Forelimb muscle (tissue), 1 donor: Measurements from ENCODE around the gene SFTPB. TPM values are rescaled to one million over a fixed set of nuclear protein-coding genes. Genes with fewer than 3 reads are reported as not detected.
"Not testable (repeated sequence)": the region's sequence is repeated elsewhere in the genome, so short reads cannot be mapped to it uniquely, and the experiment has no call there.

ENCODE experiments used
- DNase-seq: peaks from one replicate; pipeline ENCODE4 v3.0.0-alpha.2; 2013; ENCODE audit warnings: low read depth
- polyA plus RNA-seq: library from polyadenylated mRNA; unstranded; fragments of 120-200 nt; gene quantifications from one replicate; pipeline ENCODE4 v1.2.1, GENCODE V29; 2013; ENCODE audit not compliant: insufficient read length

SFTPB gene
- polyA plus RNA-seq, 1 donor = 0.08 TPM

- no peak for DNase-seq
Observed at GRCh38 chr2:85656468-85656867, 11.5 kb downstream of the SFTPB start.

GRCh38 chr2:85655961-85656417 is 12.0 kb downstream of the SFTPB start:
- no peak for DNase-seq

GRCh38 chr2:85653996-85654395 is 14.0 kb downstream of the SFTPB start:
- no peak for DNase-seq

- no peak for DNase-seq
Observed at GRCh38 chr2:85652056-85652455, 15.9 kb downstream of the SFTPB start.

GRCh38 chr2:85651097-85651496 is 16.9 kb downstream of the SFTPB start:
- no peak for DNase-seq

GRCh38 chr2:85650456-85650855 is 17.5 kb downstream of the SFTPB start:
- DNase-seq = no peak

GRCh38 chr2:85649201-85650190 is 18.5 kb downstream of the SFTPB start:
- DNase-seq = no peak

- DNase-seq = no peak
Observed at GRCh38 chr2:85648619-85649018, 19.4 kb downstream of the SFTPB start.

- no peak for DNase-seq
Observed at GRCh38 chr2:85647823-85648526, 20.0 kb downstream of the SFTPB start.

- no peak for DNase-seq
Observed at GRCh38 chr2:85646166-85646565, 21.8 kb downstream of the SFTPB start.

- no peak for DNase-seq
Observed at GRCh38 chr2:85644909-85645308, 23.1 kb downstream of the SFTPB start.

GRCh38 chr2:85642725-85643124 is 25.3 kb downstream of the SFTPB start:
- no peak for DNase-seq

- no peak for DNase-seq
Observed at GRCh38 chr2:85635636-85636035, 32.4 kb downstream of the SFTPB start.

GRCh38 chr2:85635011-85635410 is 33.0 kb downstream of the SFTPB start:
- no peak for DNase-seq

GRCh38 chr2:85631316-85631715 is 36.7 kb downstream of the SFTPB start:
- no peak for DNase-seq

- DNase-seq = no peak
Observed at GRCh38 chr2:85628658-85629057, 39.3 kb downstream of the SFTPB start.

GRCh38 chr2:85623991-85624390 is 44.0 kb downstream of the SFTPB start:
- DNase-seq = no peak

- DNase-seq = no peak
Observed at GRCh38 chr2:85621338-85621737, 46.7 kb downstream of the SFTPB start.

GRCh38 chr2:85619617-85620016 is 48.4 kb downstream of the SFTPB start:
- no peak for DNase-seq

GRCh38 chr2:85617723-85618122 is 50.3 kb downstream of the SFTPB start:
- not testable (repeated sequence) for DNase-seq

GRCh38 chr2:85615413-85615728 is 52.6 kb downstream of the SFTPB start:
- no peak for DNase-seq

GRCh38 chr2:85614757-85615156 is 53.2 kb downstream of the SFTPB start:
- not testable (repeated sequence) for DNase-seq
